Right lobe of liver (tissue), 6 donors: ENCODE results near the gene MAPKAP1. TPM values are rescaled to one million over a fixed set of nuclear protein-coding genes. Genes with fewer than 3 reads are reported as not detected.

Experiments used
- ATAC-seq, 4 donors: fragments of 200-7000 bp; cut with Tn5 transposase; one replicate each; pipeline ENCODE4 v1.9.1; 2020; ENCODE audit warnings: mild to moderate bottlenecking in 4 of 4, moderate library complexity in 4 of 4
- DNase-seq, 3 donors: peaks; one replicate each; pipeline ENCODE4 v3.0.0-alpha.2; 2020
- H3K27ac ChIP-seq, 3 donors: fragments of 200-600 bp; one replicate each; pipeline ENCODE4 v1.8.0; 2022
- H3K27me3 ChIP-seq, 2 donors: fragments of 200-600 bp; one replicate each; pipeline ENCODE4 v1.8.0; 2022
- H3K36me3 ChIP-seq, 4 donors: fragments of 200-600 bp; sonication (generic) in 1 of 4; one replicate each; pipeline versions ENCODE4 v1.5.1 to v1.8.0; 2017 to 2022; ENCODE audit warnings: control low read depth in 1 of 4
- H3K4me1 ChIP-seq, 4 donors: fragments of 200-600 bp; sonication (generic) in 1 of 4; one replicate each; pipeline versions ENCODE4 v1.5.1 to v1.8.0; 2017 to 2022; ENCODE audit warnings: control low read depth in 1 of 4
- H3K4me3 ChIP-seq, 3 donors: fragments of 200-600 bp; one replicate each; pipeline ENCODE4 v1.8.0; 2022
- H3K9me3 ChIP-seq, 4 donors: fragments of 200-600 bp; sonication (generic) in 1 of 4; one replicate each; pipeline versions ENCODE4 v1.5.1 to v1.8.0; 2017 to 2022; ENCODE audit warnings: control low read depth in 1 of 4
- CTCF ChIP-seq, 4 donors: fragments of 200-600 bp in 3 of 4; fragments of 450-650 bp in 1 of 4; IDR thresholded peaks; one replicate each; pipeline versions ENCODE4 v1.5.1 to v1.8.0; 2016 to 2022; ENCODE audit warnings: antibody characterized with exemption in 4 of 4, mild to moderate bottlenecking in 2 of 4
- POLR2A ChIP-seq: fragments of 450-650 bp; IDR thresholded peaks from one replicate; pipeline ENCODE4 v1.6.1; 2017; ENCODE audit warnings: antibody characterized with exemption, mild to moderate bottlenecking
- WGBS: methylation state at CpG from one replicate; pipeline ENCODE4 v1.1.6; 2018; ENCODE audit warnings: low coverage, low lambda C conversion rate; ENCODE audit not compliant: insufficient coverage; ENCODE audit errors: missing lambda C conversion rate; 5-methylcytosine and 5-hydroxymethylcytosine counted together
- intact Hi-C, 2 donors: fragments of 100-400 bp; cut with DNase I; formaldehyde crosslinking; loops; one replicate each; pipeline versions ENCODE4 v1.11.2 to v1.14.1; 2022
- total RNA-seq, 6 experiments: library from RNA; depleted of rRNA in 2 of 6; stranded (reverse); fragments of >200 nt in 2 of 6; fragmentation: NEBNext Ultra II Directional in 3 of 6; extraction: Animal tissue kit (Norgen Biotek cat#: 25700) in 3 of 6; gene quantifications; one replicate each; pipeline versions ENCODE4 v1.1.0 to v1.2.4, GENCODE V29; 2016 to 2023
- donor health status: DM: no; HTN: yes; CAD: no.
- donor health status: DM: no; HTN: no; CAD: no.
- donor health status: DM: no; HTN: no; CAD: no.
- donor health status: DM: no; HTN: yes; CAD: no.
- donor health status: DM: no; HTN: yes; CAD: no.

Gene MAPKAP1
- total RNA-seq, 6 experiments from 2014 or later = 29.6 to 53.2 (median 48.3) TPM

GRCh38 chr9:125730168-125730567 is 23.2 kb upstream of the MAPKAP1 start:
- no peak for ATAC-seq
- Histone ChIP-seq H3K27me3 (no peaks in the 10 kb centered on the region), H3K27ac (no peak overlapping the region), H3K4me1 (no peaks in the 10 kb centered on the region), H3K4me3 (no peak overlapping the region), H3K9me3 (no peaks in the 10 kb centered on the region), H3K36me3 (no peaks in the 10 kb centered on the region)
- WGBS = 84% methylated on average over 2 of the region's 2 CpGs
- intact Hi-C loops = no loop called here
- DNase-seq = no peak
- TF ChIP-seq POLR2A (no peak), CTCF (IDR thresholded peaks at IDR 0.05) (no peak)

- Histone ChIP-seq H3K4me1 (no peaks in the 10 kb centered on the region), H3K36me3 (no peaks in the 10 kb centered on the region), H3K27me3 (no peaks in the 10 kb centered on the region), H3K27ac (no peak overlapping the region), H3K4me3 (no peak overlapping the region), H3K9me3 (no peaks in the 10 kb centered on the region)
- intact Hi-C loops = no loop called here
- WGBS = 82% methylated on average over 10 of the region's 13 CpGs
- ATAC-seq (no peak), DNase-seq (no peak)
- TF ChIP-seq POLR2A (no peak), CTCF (IDR thresholded peaks at IDR 0.05) (no peak)
Measured at GRCh38 chr9:125726456-125727132, 19.6 kb upstream of the MAPKAP1 start.

DNA sequence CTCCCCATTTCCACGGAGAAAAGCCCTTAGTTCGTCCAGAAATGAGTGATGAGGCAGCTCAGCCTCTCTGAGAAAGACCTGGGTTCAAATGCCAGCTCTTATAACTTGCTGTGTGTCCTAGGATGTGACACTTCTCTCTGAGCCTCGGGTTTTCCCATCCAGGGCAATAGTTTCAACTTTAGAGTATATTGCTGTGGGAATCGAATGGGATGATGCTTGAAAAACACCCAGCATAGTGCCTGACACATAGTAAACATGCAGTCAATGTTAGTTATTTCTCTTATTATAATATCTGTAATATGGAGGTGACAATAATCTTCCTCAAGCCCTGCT is 430 bp upstream of the MAPKAP1 start:
- WGBS = 58% methylated on average over 2 of the region's 4 CpGs
- peak overlapping the region; percentile 94 to 100 (median 100) for H3K4me3 ChIP-seq
- H3K36me3 ChIP-seq = no peaks in the 10 kb centered on the region
- H3K27me3 ChIP-seq = no peaks in the 10 kb centered on the region
- intact Hi-C loops = no loop called here
- H3K4me1 ChIP-seq = peaks cover 0 to 11% (median 5%) of the 10 kb centered on the region in 4 donors
- ATAC-seq (no peak), DNase-seq (no peak)
- H3K27ac ChIP-seq = no peak overlapping the region
- TF ChIP-seq POLR2A (no peak), CTCF (IDR thresholded peaks at IDR 0.05) (no peak)
- no peaks in the 10 kb centered on the region for H3K9me3 ChIP-seq

DNA sequence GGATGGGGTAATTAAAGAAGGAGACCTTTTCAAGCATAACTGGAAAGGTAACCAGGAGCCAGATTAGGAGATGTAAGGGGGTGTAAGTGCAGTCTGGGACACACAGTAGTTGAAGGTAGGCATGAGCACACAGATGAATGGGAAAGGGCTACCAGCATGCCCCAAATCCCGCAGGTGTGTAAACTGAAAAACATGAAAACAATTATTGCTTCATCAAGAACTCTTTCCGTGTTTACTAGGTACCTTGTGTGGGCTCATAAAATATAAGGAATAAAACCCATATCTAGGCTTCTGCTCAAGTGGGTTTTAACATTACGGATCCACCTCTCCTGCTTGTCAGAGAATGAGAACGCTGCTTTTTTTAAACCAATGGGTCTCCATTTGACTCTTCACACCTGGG is 1.1 kb downstream of the MAPKAP1 start:
- TF ChIP-seq CTCF (IDR thresholded peaks at IDR 0.05) (no peak), POLR2A (no peak)
- H3K4me1 ChIP-seq = peaks cover 0 to 11% (median 5%) of the 10 kb centered on the region in 4 donors
- no peak for ATAC-seq
- H3K4me3 ChIP-seq = peak overlapping the region; percentile 94 to 100 (median 100)
- no peaks in the 10 kb centered on the region for H3K9me3 ChIP-seq
- 43% methylated on average over 4 of the region's 4 CpGs for WGBS
- intact Hi-C loops = no loop called here
- DNase-seq = no peak
- H3K36me3 ChIP-seq = no peaks in the 10 kb centered on the region
- no peak overlapping the region for H3K27ac ChIP-seq
- no peaks in the 10 kb centered on the region for H3K27me3 ChIP-seq
